GM13976 (cell line): ENCODE measurements around the gene C19orf85.

Experiments
- DNase-seq: peaks from one replicate; pipeline ENCODE4 v3.0.0; 2012; ENCODE audit warnings: low spot score
- CTCF ChIP-seq: IDR thresholded peaks from 2 replicates; pipeline ENCODE4 v1.5.1; 2012; ENCODE audit warnings: borderline replicate concordance, mild to moderate bottlenecking; ENCODE audit not compliant: insufficient read depth; ENCODE audit errors: extremely low read depth, missing control alignments, control extremely low read depth
- in situ Hi-C: fragments of 300-500 bp; cut with MboI; formaldehyde crosslinking; loops from one replicate; pipeline ENCODE4 v1.12.0; 2022; ENCODE audit warnings: low sequenced_read_pairs, mixed read lengths, inconsistent platforms; ENCODE audit not compliant: unreplicated experiment

C19orf85 gene

GRCh38 chr19:55476100-55476775 lies 11.7 kb upstream of the C19orf85 start, which contains the start of gene ZNF628:
ZNF628 (plus strand) TSS chr19:55476617; CDS start chr19:55479911, 3,294 bp downstream.
- peak; percentile 99 for DNase-seq
- in situ Hi-C loops = no loop called here
- TF ChIP-seq CTCF = no peak

GRCh38 chr19:55474269-55475265 lies 10.0 kb upstream of the C19orf85 start:
- DNase-seq = no peak
- in situ Hi-C loops = no loop called here
- no peak for TF ChIP-seq CTCF

GRCh38 chr19:55473225-55474012 lies 8.9 kb upstream of the C19orf85 start:
- no peak for DNase-seq
- TF ChIP-seq CTCF = no peak
- in situ Hi-C loops = no loop called here

- in situ Hi-C loops = no loop called here
- TF ChIP-seq CTCF = no peak
- no peak for DNase-seq
Measured at GRCh38 chr19:55472463-55472862, 7.9 kb upstream of the C19orf85 start.

- TF ChIP-seq CTCF = no peak
- DNase-seq = no peak
- in situ Hi-C loops = no loop called here
Measured at GRCh38 chr19:55471266-55471665, 6.7 kb upstream of the C19orf85 start.

GRCh38 chr19:55468054-55468393 lies 3.5 kb upstream of the C19orf85 start:
- in situ Hi-C loops = no loop called here
- no peak for TF ChIP-seq CTCF
- DNase-seq = no peak
